DND-41 (cell line): ENCODE data around the gene CKAP2L.

Experiments
- ATAC-seq: fragments of 200-7000 bp; cut with Tn5 transposase; 3 replicates; pipeline ENCODE4 v1.9.1; 2021; ENCODE audit warnings: low read depth; ENCODE audit not compliant: insufficient read depth
- DNase-seq: peaks from one replicate; pipeline ENCODE4 v3.0.0-alpha.2; 2020
- H2AFZ ChIP-seq: 2 replicates; pipeline ENCODE4 v1.6.0; 2012; ENCODE audit warnings: low read depth, low read length
- H3K27ac ChIP-seq: 2 replicates; pipeline ENCODE4 v1.5.1; 2012; ENCODE audit warnings: low read length, inconsistent platforms
- H3K27me3 ChIP-seq: fragments of 200-600 bp; sonication (generic); 2 replicates; pipeline ENCODE4 v1.6.0; 2012; ENCODE audit warnings: low read length, mild to moderate bottlenecking, inconsistent platforms; ENCODE audit not compliant: insufficient read depth, poor library complexity
- H3K36me3 ChIP-seq: 2 replicates; pipeline ENCODE4 v1.5.1; 2012; ENCODE audit warnings: low read length, inconsistent platforms; ENCODE audit not compliant: insufficient read depth
- H3K4me1 ChIP-seq: 2 replicates; pipeline ENCODE4 v1.5.1; 2012; ENCODE audit warnings: mild to moderate bottlenecking, low read length; ENCODE audit not compliant: insufficient read depth
- H3K4me2 ChIP-seq: 2 replicates; pipeline ENCODE4 v1.6.0; 2012; ENCODE audit warnings: mild to moderate bottlenecking, moderate library complexity, low read length, inconsistent platforms; ENCODE audit not compliant: insufficient read depth
- H3K4me3 ChIP-seq, 2 experiments: fragments of 200-600 bp in 1 of 2; shearing (Covaris generic) in 1 of 2; 2 replicates each; pipeline ENCODE4 v1.5.1; 2012 to 2016; ENCODE audit warnings: inconsistent platforms in 2 of 2, low read length in 2 of 2, mild to moderate bottlenecking in 2 of 2, low read depth in 1 of 2, moderate library complexity in 1 of 2
- H3K79me2 ChIP-seq: 2 replicates; pipeline ENCODE4 v1.6.0; 2012; ENCODE audit warnings: low read length, inconsistent platforms; ENCODE audit not compliant: insufficient read depth
- H3K9ac ChIP-seq: 2 replicates; pipeline ENCODE4 v1.6.0; 2012; ENCODE audit warnings: low read depth, mild to moderate bottlenecking, inconsistent platforms, low read length, moderate library complexity
- H3K9me3 ChIP-seq: 2 replicates; pipeline ENCODE4 v1.5.1; 2012; ENCODE audit warnings: low read length, moderate library complexity, mild to moderate bottlenecking, inconsistent platforms; ENCODE audit not compliant: insufficient read depth, severe bottlenecking
- H4K20me1 ChIP-seq: 2 replicates; pipeline ENCODE4 v1.6.0; 2012; ENCODE audit warnings: low read length; ENCODE audit not compliant: insufficient read depth
- EZH2 ChIP-seq: IDR thresholded peaks from 3 replicates; pipeline ENCODE4 v1.6.1; 2012; ENCODE audit warnings: borderline replicate concordance, low read depth, mild to moderate bottlenecking, moderate library complexity, low read length, inconsistent platforms; ENCODE audit not compliant: severe bottlenecking
- TF ChIP-seq, protein P1 (sequence below): IDR thresholded peaks from 2 replicates; pipeline ENCODE4 v1.5.1; 2012; ENCODE audit warnings: borderline replicate concordance, low read length, moderate library complexity, mild to moderate bottlenecking; ENCODE audit not compliant: poor library complexity, severe bottlenecking; ENCODE audit errors: extremely low read depth

Gene CKAP2L

DNA sequence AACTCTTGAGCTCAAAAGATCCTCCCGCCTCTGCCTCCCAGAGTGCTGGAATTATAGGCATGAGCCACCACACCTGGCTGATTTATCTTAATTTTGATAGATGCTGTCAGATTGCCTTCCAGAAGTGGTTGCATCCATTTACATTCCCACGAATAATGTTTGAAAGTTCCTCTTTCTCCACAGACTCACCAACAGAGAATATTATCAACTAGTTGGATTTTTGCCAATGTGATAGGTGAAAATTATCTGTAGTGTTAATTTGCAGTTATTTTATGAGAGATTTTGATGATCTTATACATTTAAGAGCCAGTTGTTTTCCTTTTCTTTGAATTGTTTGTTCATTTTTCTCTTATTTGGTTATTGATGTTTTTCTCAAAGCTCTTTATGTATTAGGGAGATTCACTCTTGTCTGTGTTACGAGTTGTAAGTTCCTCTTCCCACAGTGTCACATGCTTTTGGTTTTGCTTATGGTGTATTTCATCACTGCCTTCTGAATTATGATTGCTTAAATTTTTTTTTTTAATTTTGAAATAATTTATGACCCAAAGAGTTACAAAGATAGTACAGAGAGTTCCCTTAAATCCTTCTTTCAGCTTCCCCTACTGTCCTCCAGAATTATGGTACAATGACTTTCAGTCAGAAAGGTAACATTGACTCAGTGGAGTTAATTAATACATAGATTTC is 64.3 kb downstream of the CKAP2L start:
- no peaks in the 10 kb centered on the region for H3K9me3 ChIP-seq
- TF ChIP-seq, protein P1, sequence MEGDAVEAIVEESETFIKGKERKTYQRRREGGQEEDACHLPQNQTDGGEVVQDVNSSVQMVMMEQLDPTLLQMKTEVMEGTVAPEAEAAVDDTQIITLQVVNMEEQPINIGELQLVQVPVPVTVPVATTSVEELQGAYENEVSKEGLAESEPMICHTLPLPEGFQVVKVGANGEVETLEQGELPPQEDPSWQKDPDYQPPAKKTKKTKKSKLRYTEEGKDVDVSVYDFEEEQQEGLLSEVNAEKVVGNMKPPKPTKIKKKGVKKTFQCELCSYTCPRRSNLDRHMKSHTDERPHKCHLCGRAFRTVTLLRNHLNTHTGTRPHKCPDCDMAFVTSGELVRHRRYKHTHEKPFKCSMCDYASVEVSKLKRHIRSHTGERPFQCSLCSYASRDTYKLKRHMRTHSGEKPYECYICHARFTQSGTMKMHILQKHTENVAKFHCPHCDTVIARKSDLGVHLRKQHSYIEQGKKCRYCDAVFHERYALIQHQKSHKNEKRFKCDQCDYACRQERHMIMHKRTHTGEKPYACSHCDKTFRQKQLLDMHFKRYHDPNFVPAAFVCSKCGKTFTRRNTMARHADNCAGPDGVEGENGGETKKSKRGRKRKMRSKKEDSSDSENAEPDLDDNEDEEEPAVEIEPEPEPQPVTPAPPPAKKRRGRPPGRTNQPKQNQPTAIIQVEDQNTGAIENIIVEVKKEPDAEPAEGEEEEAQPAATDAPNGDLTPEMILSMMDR = no peak
- TF ChIP-seq EZH2 = no peak
- no peak overlapping the region for H3K27ac ChIP-seq
- no peaks in the 10 kb centered on the region for H3K27me3 ChIP-seq
- H4K20me1 ChIP-seq = no peaks in the 10 kb centered on the region
- no peak overlapping the region for H3K4me2 ChIP-seq
- H3K9ac ChIP-seq = no peak overlapping the region
- H3K79me2 ChIP-seq = no peaks in the 10 kb centered on the region
- no peak overlapping the region for H2AFZ ChIP-seq
- peaks cover 5% of the 10 kb centered on the region for H3K4me1 ChIP-seq
- H3K4me3 ChIP-seq = no peak overlapping the region
- H3K36me3 ChIP-seq = no peaks in the 10 kb centered on the region
- DNase-seq (no peak), ATAC-seq (no peak)

DNA sequence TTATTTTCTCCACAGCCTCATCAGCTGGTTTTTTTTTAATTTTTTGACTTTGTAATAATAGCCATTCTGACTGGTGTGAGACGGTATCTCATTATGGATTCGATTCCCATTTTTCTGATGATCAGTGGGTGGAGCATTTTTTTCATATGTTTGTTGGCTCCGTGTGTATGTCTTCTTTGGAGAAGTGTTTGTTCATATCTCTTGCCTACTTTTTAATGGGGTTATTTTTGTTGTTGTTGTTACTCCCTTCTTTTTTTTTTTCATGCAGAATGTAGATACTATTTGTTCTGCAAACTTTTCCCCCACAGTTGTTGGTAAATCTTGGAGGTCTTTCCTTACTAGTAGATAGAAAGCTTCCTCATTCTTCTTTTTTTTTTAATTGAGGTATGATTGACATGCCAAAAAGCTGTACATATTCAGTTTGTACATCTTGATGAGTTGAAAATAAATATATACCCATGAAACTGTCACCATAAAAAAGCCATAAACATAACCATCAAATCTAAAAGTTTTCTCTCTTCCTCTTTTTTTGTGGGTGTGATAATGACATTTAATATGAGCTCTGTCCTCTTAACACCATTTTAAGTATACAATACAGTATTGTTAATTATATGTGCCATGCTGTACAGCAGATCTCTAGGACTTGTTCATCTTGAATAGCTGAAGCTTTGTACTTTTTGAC is 65.4 kb downstream of the CKAP2L start:
- Histone ChIP-seq H3K79me2 (no peaks in the 10 kb centered on the region), H2AFZ (no peak overlapping the region)

DNA sequence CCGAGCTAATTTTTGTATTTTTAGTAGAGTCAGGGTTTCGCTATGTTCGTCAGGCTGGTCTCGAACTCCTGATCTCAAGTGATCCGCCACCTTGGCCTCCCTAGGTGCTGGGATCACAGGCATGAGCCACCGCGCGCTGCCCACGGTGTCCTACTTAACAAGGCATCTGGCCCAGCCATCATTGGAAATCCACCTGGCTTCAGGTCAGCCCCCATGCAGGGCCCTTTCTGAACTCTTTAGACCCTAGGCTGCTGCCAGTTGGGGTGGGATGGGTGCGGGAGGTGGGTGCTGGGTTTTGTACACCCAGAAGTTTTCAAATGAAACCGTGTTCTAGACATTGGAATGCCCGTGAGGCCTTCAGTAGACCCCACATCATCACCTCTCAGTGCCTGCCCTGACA is 70.2 kb downstream of the CKAP2L start:
- TF ChIP-seq EZH2 = no peak
- TF ChIP-seq, protein P1 = no peak
- Histone ChIP-seq H3K27ac (no peak overlapping the region; the same call in 1 of the 2 replicates), H3K79me2 (no peaks in the 10 kb centered on the region)

More for the DNA sequence above, 65.4 kb downstream of the CKAP2L start:
- DNase-seq (no peak), ATAC-seq (no peak)
- TF ChIP-seq EZH2 = no peak
- TF ChIP-seq, protein P1 = no peak
- no peaks in the 10 kb centered on the region for H4K20me1 ChIP-seq
- no peak overlapping the region for H3K4me3 ChIP-seq
- H3K27me3 ChIP-seq = no peaks in the 10 kb centered on the region
- H3K36me3 ChIP-seq = no peaks in the 10 kb centered on the region
- H3K4me2 ChIP-seq = no peak overlapping the region
- no peak overlapping the region for H3K9ac ChIP-seq
- H3K9me3 ChIP-seq = no peaks in the 10 kb centered on the region
- 0 out of 2 replicates have a peak, but pooled peaks cover 3% of the 10 kb centered on the region for H3K4me1 ChIP-seq
- H3K27ac ChIP-seq = no peak overlapping the region

More for the DNA sequence above, 70.2 kb downstream of the CKAP2L start:
- H4K20me1 ChIP-seq = no peaks in the 10 kb centered on the region
- no peaks in the 10 kb centered on the region for H3K9me3 ChIP-seq
- DNase-seq = no peak
- no peak overlapping the region for H2AFZ ChIP-seq
- H3K36me3 ChIP-seq = no peaks in the 10 kb centered on the region
- no peaks in the 10 kb centered on the region for H3K27me3 ChIP-seq
- peaks cover 35% of the 10 kb centered on the region for H3K4me1 ChIP-seq
- ATAC-seq = no peak
- H3K4me3 ChIP-seq = no peak overlapping the region
- no peak overlapping the region for H3K4me2 ChIP-seq
- no peak overlapping the region for H3K9ac ChIP-seq
